Measurements from ENCODE around the gene MRPL50.

The MRPL50 gene

GRCh38 chr9:101352892-101353463, 45.4 kb downstream of the MRPL50 start:
- DNase-seq (ENCODE audit: extremely low spot score, insufficient read length, low read depth) (no peak), FAIRE-seq (no peak)

GRCh38 chr9:101350285-101350684, 48.1 kb downstream of the MRPL50 start:
- DNase-seq (ENCODE audit: extremely low spot score, insufficient read length, low read depth) (no peak), FAIRE-seq (no peak)

- no peak for FAIRE-seq
These were observed 55.8 kb downstream of the MRPL50 start for GRCh38 chr9:101342595-101342994.

GRCh38 chr9:101341958-101342357, 56.5 kb downstream of the MRPL50 start:
- DNase-seq (ENCODE audit: extremely low spot score, insufficient read length, low read depth) (no peak), FAIRE-seq (no peak)

More at GRCh38 chr9:101342595-101342994, 55.8 kb downstream of the MRPL50 start:
- DNase-seq (ENCODE audit: extremely low spot score, insufficient read length, low read depth) = no peak

All from GM18507 (cell line).